ENCODE data around the gene COL6A2.
"Not testable (repeated sequence)": the region's sequence is repeated elsewhere in the genome, so short reads cannot be mapped to it uniquely, and the experiment has no call there.

The COL6A2 gene

DNA sequence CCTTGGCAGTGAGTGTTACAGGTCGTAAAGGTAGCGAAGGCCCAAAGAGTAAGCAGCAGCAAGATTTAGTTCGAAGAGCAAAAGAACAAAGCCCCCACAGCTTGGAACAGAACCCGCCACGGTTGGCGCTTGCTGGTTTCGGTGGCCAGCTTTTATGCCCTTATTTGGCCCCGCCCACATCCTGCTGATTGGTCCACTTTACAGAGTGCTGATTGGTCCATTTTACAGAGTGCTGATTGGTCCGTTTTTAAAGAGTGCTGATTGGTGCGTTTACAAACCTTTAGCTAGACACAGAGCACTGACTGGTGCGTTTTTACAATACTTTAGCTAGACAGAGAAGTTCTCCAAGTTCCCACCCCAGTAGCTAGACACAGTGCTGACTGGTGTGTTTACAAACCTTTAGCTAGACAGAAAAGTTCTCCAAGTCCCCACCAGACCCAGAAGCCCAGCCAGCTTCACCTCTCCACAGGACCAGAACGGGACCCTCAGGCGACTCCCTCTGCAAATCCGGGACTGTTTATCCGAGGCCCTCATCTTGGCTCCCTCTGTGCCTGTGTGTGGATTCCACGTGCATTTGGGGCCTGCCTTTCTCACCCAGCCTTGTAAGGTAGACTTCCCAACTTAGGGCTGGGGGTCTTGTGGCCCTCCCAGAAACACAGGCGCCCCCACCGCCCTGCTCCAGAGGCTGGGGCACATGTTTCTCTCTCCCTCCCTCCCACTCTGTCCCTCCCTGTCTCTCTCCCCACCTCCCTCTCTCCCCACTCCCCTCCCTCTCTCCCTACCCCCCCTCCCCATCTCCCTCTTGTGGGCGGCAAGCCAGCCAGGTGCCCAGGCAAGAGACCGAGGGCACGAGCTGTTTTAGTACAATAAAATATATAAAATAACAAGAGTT, 44.9 kb downstream of the COL6A2 start:
- TF ChIP-seq, protein P1, sequence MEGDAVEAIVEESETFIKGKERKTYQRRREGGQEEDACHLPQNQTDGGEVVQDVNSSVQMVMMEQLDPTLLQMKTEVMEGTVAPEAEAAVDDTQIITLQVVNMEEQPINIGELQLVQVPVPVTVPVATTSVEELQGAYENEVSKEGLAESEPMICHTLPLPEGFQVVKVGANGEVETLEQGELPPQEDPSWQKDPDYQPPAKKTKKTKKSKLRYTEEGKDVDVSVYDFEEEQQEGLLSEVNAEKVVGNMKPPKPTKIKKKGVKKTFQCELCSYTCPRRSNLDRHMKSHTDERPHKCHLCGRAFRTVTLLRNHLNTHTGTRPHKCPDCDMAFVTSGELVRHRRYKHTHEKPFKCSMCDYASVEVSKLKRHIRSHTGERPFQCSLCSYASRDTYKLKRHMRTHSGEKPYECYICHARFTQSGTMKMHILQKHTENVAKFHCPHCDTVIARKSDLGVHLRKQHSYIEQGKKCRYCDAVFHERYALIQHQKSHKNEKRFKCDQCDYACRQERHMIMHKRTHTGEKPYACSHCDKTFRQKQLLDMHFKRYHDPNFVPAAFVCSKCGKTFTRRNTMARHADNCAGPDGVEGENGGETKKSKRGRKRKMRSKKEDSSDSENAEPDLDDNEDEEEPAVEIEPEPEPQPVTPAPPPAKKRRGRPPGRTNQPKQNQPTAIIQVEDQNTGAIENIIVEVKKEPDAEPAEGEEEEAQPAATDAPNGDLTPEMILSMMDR (IDR thresholded peaks at IDR 0.05; ENCODE audit: low read depth, low read length, missing control alignments) = no peak
- no peak overlapping the region for H3K4me3 ChIP-seq (ENCODE audit: low read depth, low read length)
- no peak for DNase-seq (ENCODE audit: low read depth)

DNA sequence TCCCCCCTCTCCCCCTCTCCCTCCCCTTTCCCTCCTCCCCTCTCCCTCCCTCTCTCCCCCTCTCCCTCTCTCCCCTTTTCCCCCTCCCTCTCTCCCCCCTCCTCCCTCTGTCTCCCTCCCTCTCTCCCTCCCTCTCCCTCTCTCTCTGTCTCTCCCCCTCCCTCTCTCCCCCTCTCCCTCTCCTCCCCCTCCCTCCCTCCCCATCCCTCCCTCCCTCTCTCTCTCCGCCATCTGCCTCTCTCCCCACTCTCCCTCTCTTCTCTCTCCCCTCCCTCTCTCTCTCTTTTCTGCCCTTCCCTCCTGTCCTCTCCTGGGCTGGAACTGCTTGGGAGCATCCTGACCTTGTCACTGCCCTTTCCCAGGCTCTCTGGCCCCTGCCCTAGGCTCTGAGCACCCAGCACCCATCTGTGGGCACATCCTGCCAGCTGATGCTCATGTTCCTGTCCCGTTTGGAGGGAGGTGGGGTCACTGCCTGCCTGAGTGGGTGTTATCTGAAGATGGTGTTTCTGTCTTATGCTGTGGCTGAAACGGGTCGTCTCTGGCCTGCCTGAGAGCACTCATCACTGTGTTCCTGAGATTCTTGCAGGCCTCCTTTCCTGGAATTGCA, 46.7 kb downstream of the COL6A2 start:
- no peak for DNase-seq (ENCODE audit: low read depth)
- TF ChIP-seq, protein P1 (IDR thresholded peaks at IDR 0.05; ENCODE audit: low read depth, low read length, missing control alignments) = no peak
- no peak overlapping the region for H3K4me3 ChIP-seq (ENCODE audit: low read depth, low read length)

DNA sequence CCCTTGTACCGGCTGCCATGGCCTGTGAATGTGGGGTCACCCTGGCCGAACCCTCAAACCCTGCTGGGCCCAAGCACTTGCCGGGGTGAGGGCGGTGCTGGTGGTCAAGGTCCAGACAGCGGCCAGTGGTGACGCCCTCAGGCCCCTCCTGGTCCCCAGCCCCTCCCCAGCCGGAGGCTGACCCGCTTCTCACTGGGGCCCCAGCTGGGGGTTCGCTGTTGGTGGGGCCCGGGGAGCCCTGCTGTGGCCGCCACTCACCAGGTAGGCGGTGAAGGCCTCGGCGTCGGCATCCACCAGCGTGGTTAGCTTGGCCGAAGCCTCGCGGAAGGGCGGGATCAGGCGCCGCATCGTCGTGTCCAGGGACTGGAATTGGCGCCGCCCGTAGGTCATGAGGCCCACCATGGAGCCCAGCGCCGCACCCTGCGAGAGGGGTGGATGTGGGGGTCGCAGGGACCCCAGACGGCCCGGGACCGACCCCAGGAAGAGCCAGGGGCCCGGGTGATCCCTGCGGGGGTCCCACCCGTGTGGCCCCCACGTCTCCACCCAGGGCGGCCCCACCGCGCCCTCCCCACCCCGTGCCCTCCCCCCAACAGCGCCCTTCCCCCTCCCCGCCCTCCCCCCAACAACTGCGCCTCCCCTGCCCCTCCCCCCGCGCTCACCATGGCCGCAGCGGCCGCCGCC, 47.4 kb downstream of the COL6A2 start:
- DNase-seq (ENCODE audit: low read depth) = no peak
- TF ChIP-seq, protein P1 (IDR thresholded peaks at IDR 0.05; ENCODE audit: low read depth, low read length, missing control alignments) = no peak
- H3K4me3 ChIP-seq (ENCODE audit: low read depth, low read length) = no peak overlapping the region

DNA sequence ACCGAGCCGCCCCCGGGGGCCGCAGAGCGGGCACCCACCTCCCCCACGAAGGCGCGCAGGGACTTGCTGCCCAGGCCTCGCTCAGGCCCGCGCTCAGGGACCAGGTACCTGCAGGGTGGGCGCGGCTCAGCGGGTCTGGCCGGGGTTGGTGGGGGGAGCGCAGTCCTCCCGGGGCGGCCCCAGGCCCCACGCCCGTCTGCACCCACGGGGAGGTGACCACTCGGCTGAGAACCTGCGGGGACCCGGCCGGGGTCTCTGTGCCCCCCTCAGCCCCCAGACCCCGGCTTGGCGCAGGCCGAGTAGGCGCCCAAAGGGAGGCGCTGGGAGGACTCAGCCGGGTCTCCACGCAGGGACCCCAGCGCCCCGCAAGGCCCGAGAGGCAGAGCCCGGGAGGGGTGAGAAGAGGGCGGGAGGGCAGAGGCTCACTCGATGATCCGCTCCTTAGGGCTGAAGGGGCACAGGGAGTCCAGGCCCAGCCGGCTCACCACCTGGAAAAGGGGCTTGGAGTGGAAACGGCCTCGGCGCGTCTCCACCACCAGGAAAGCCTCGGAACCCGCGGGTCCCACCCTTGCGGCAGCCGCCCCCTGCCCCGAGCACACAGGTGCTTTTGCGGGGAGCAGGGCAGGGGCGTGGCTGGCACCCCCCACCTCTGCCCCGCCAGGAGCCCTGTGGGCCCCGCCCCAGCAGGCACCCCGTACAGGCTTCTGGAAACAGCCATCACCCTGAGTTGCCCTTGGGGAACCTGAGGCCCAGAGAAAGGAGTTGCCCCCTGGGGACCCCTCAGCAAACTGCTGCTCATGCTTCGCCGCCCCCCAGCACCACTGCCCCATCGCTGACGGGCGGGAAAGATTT, 48.2 kb downstream of the COL6A2 start:
- TF ChIP-seq, protein P1 (IDR thresholded peaks at IDR 0.05; ENCODE audit: low read depth, low read length, missing control alignments) = no peak
- no peak for DNase-seq (ENCODE audit: low read depth)

DNA sequence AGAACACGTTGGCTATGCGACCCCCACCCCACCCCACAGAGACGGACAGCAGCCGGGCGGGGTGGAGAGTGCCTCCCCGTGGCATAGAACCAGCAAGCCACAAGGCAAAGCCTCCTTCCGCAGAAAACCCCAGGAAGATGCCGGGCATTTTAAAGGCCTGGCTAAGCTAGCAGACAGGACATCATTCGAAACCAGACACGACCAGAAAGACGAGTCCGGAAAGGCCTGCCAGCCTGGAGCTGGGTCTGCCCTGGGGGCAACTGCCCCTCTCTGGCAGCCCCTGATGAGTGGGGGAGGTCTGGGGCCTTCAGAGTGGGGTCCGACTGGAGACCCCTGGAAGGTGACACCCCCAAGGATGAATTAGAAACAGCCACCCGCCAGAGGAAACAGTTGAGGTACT, 48.9 kb downstream of the COL6A2 start:
- H3K4me3 ChIP-seq (ENCODE audit: low read depth, low read length) = no peak overlapping the region
- TF ChIP-seq, protein P1 (IDR thresholded peaks at IDR 0.05; ENCODE audit: low read depth, low read length, missing control alignments) = no peak
- no peak for DNase-seq (ENCODE audit: low read depth)

More for the DNA sequence above, 48.2 kb downstream of the COL6A2 start:
- H3K4me3 ChIP-seq (ENCODE audit: low read depth, low read length) = no peak overlapping the region

DNA sequence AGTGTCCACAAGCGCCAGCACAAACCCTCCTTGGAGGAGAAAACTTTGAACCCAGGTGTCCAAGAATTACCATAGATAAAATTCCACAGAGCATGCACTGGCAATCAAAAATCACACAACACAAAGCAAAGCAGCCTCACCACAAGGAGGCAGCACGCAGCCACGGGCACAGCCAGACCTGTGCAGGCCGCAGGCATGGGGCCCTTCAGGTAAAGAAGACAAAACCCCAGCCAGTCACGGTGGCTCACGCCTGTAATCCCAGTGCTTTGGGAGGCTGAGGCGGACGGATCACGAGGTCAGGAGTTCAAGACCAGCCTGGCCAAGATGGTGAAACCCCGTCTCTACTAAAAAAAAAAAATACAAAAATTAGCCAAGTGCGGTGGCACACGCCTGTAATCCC, 49.5 kb downstream of the COL6A2 start:
- H3K4me3 ChIP-seq (ENCODE audit: low read depth, low read length); DNase-seq (ENCODE audit: low read depth): not testable (repeated sequence)
- TF ChIP-seq, protein P1 (IDR thresholded peaks at IDR 0.05; ENCODE audit: low read depth, low read length, missing control alignments) = peak; percentile 56

Data from GM12864 (cell line).